H1 (cell line): ENCODE results near the gene TIMP3. TPM values are rescaled to one million over a fixed set of nuclear protein-coding genes. Genes with fewer than 3 reads are reported as not detected.

Experiments used
- CTCF ChIA-PET: fragments of 300-600 bp; sonication (Branson Sonifier 250); formaldehyde crosslinking; loops from one replicate; lab custom pipeline; 2021; ENCODE audit not compliant: partially characterized antibody; lab: Charles Lee
- POLR2A ChIA-PET: fragments of 300-600 bp; sonication (Branson Sonifier 250); formaldehyde crosslinking; loops from one replicate; lab custom pipeline; 2021; ENCODE audit warnings: inconsistent platforms; ENCODE audit not compliant: partially characterized antibody; lab: Charles Lee
- DNase-seq, 2 experiments: peaks; one replicate each; pipeline versions ENCODE4 v3.0.0 to v3.0.0-alpha.2; 2010 to 2022; ENCODE audit warnings: low spot score in 2 of 2, low read depth in 1 of 2, mixed read lengths in 1 of 2
- FAIRE-seq: peaks from 2 replicates; lab custom pipeline; 2011; peaks lifted over from hg19 to GRCh38; lab: Jason Lieb, UNC
- H2AFZ ChIP-seq: 2 replicates; pipeline ENCODE4 v1.8.1; 2012; ENCODE audit warnings: low read length, inconsistent platforms
- H2AK5ac ChIP-seq: 2 replicates; pipeline ENCODE4 v1.6.1; 2013; ENCODE audit warnings: low read depth, low read length
- H2BK120ac ChIP-seq: replicated peaks from 2 replicates; pipeline ENCODE3; 2013; ENCODE audit warnings: low read depth, low read length, inconsistent platforms
- H2BK12ac ChIP-seq: 2 replicates; pipeline ENCODE4 v1.6.1; 2013; ENCODE audit warnings: low read depth, low read length
- H2BK15ac ChIP-seq: 2 replicates; pipeline ENCODE4 v1.6.1; 2013; ENCODE audit warnings: low read length
- H2BK20ac ChIP-seq: 2 replicates; pipeline ENCODE4 v1.6.1; 2013; ENCODE audit warnings: low read length
- H2BK5ac ChIP-seq: 2 replicates; pipeline ENCODE4 v1.6.1; 2013; ENCODE audit warnings: low read depth, low read length
- H3K14ac ChIP-seq: 2 replicates; pipeline ENCODE4 v1.6.1; 2013; ENCODE audit warnings: inconsistent platforms; ENCODE audit not compliant: insufficient read length
- H3K18ac ChIP-seq: 2 replicates; pipeline ENCODE4 v1.6.1; 2013; ENCODE audit warnings: low read length; ENCODE audit errors: extremely low read depth
- H3K23ac ChIP-seq: 2 replicates; pipeline ENCODE4 v1.6.1; 2013; ENCODE audit warnings: inconsistent platforms; ENCODE audit not compliant: insufficient read length
- H3K23me2 ChIP-seq: 2 replicates; pipeline ENCODE4 v1.6.1; 2013; ENCODE audit warnings: low read depth, low read length
- H3K27ac ChIP-seq: 2 replicates; pipeline ENCODE4 v1.6.1; 2011; ENCODE audit warnings: low read depth, low read length, inconsistent platforms
- H3K27me3 ChIP-seq, 4 experiments: replicated peaks in 1 of 4; 1 replicate in 1 of 4; 2 replicates in 3 of 4; pipeline versions ENCODE4 v1.6.1 to v1.8.1; 2011 to 2013; ENCODE audit warnings: low read length in 3 of 4, mild to moderate bottlenecking in 3 of 4, inconsistent platforms in 2 of 4, mixed read lengths in 2 of 4, moderate library complexity in 1 of 4; ENCODE audit not compliant: control insufficient read depth in 3 of 4, insufficient read depth in 3 of 4; ENCODE audit errors: extremely low read depth in 1 of 4
- H3K36me3 ChIP-seq, 4 experiments: 2 replicates each; pipeline versions ENCODE4 v1.6.1 to v1.8.1; 2011 to 2013; ENCODE audit warnings: mild to moderate bottlenecking in 4 of 4, low read length in 3 of 4, moderate library complexity in 2 of 4, control low read depth in 1 of 4, inconsistent platforms in 1 of 4; ENCODE audit not compliant: insufficient read depth in 4 of 4, control insufficient read depth in 2 of 4
- H3K4ac ChIP-seq: replicated peaks from 2 replicates; pipeline ENCODE3; 2013; ENCODE audit warnings: low read length, low read depth, mixed read lengths, inconsistent platforms; ENCODE audit not compliant: insufficient read length
- H3K4me1 ChIP-seq, 4 experiments: replicated peaks in 1 of 4; 1 replicate in 1 of 4; 2 replicates in 3 of 4; pipeline versions ENCODE4 v1.6.1 to v1.8.1; 2011 to 2013; ENCODE audit warnings: low read length in 3 of 4, inconsistent platforms in 2 of 4, mixed read lengths in 1 of 4; ENCODE audit not compliant: insufficient read depth in 4 of 4, control insufficient read depth in 3 of 4
- H3K4me2 ChIP-seq, 2 experiments: 2 replicates each; pipeline versions ENCODE4 v1.6.1 to v1.8.1; 2011 to 2013; ENCODE audit warnings: low read depth in 2 of 2, low read length in 2 of 2, control low read depth in 1 of 2, inconsistent platforms in 1 of 2, mild to moderate bottlenecking in 1 of 2; ENCODE audit not compliant: insufficient read depth in 1 of 2
- H3K4me3 ChIP-seq, 4 experiments: fragments of 200-600, 300-600 bp in 1 of 4; sonication (generic), shearing (Covaris generic), sonication (Bioruptor Twin) in 1 of 4; 2 replicates each; pipeline versions ENCODE4 v1.5.1 to v1.8.1; 2011 to 2016; ENCODE audit warnings: low read length in 4 of 4, low read depth in 3 of 4, control low read depth in 2 of 4, inconsistent platforms in 2 of 4, mild to moderate bottlenecking in 2 of 4, mixed read lengths in 1 of 4, moderate library complexity in 1 of 4; ENCODE audit not compliant: insufficient read depth in 2 of 4; ENCODE audit errors: extremely low read depth in 1 of 4
- H3K56ac ChIP-seq: replicated peaks from 2 replicates; pipeline ENCODE3; 2013; ENCODE audit warnings: low read depth, mild to moderate bottlenecking, mixed read lengths, low read length, inconsistent platforms; ENCODE audit not compliant: insufficient read length
- H3K79me1 ChIP-seq: 2 replicates; pipeline ENCODE4 v1.6.1; 2013; ENCODE audit warnings: low read depth, low read length, control low read depth
- H3K79me2 ChIP-seq, 2 experiments: 2 replicates each; pipeline versions ENCODE4 v1.6.1 to v1.8.1; 2012 to 2013; ENCODE audit warnings: low read length in 2 of 2, mild to moderate bottlenecking in 2 of 2, inconsistent platforms in 1 of 2; ENCODE audit not compliant: insufficient read depth in 2 of 2, control insufficient read depth in 1 of 2
- H3K9ac ChIP-seq, 4 experiments: replicated peaks in 1 of 4; 1 replicate in 1 of 4; 2 replicates in 3 of 4; pipeline versions ENCODE4 v1.6.1 to v1.8.1; 2011 to 2013; ENCODE audit warnings: low read depth in 3 of 4, low read length in 3 of 4, control low read depth in 2 of 4, mild to moderate bottlenecking in 2 of 4, moderate library complexity in 2 of 4, inconsistent platforms in 1 of 4; ENCODE audit errors: extremely low read depth in 1 of 4
- H3K9me3 ChIP-seq, 2 experiments: 2 replicates each; pipeline versions ENCODE4 v1.6.1 to v1.8.1; 2012 to 2013; ENCODE audit warnings: mild to moderate bottlenecking in 2 of 2, moderate library complexity in 2 of 2, control low read depth in 1 of 2, inconsistent platforms in 1 of 2, low read depth in 1 of 2, low read length in 1 of 2, mixed read lengths in 1 of 2; ENCODE audit not compliant: insufficient read depth in 2 of 2
- H4K20me1 ChIP-seq, 2 experiments: replicated peaks in 1 of 2; 2 replicates each; pipeline versions ENCODE3 to v1.8.1; 2011 to 2013; ENCODE audit warnings: inconsistent platforms in 2 of 2, low read length in 2 of 2, mild to moderate bottlenecking in 1 of 2; ENCODE audit not compliant: insufficient read depth in 2 of 2, control insufficient read depth in 1 of 2
- H4K5ac ChIP-seq: 2 replicates; pipeline ENCODE4 v1.6.1; 2013; ENCODE audit warnings: low read length, low read depth, mixed read lengths, inconsistent platforms; ENCODE audit not compliant: insufficient read length
- H4K8ac ChIP-seq: 2 replicates; pipeline ENCODE4 v1.8.0; 2013; ENCODE audit warnings: mild to moderate bottlenecking, moderate library complexity, low read length, inconsistent platforms; ENCODE audit not compliant: insufficient read depth; ENCODE audit errors: extremely low read depth
- H4K91ac ChIP-seq: replicated peaks from 2 replicates; pipeline ENCODE3; 2013; ENCODE audit warnings: low read length, mixed read lengths, inconsistent platforms; ENCODE audit not compliant: insufficient read length
- BCL11A ChIP-seq, 2 experiments: IDR thresholded peaks; one replicate each; pipeline ENCODE4 v1.6.1; 2011; ENCODE audit warnings: low read depth in 2 of 2, low read length in 2 of 2, mild to moderate bottlenecking in 2 of 2
- CBX5 ChIP-seq: fragments of 300-800, 300-1000 bp; sonication (generic); IDR thresholded peaks from 2 replicates; pipeline ENCODE4 v1.7.1; 2016; ENCODE audit warnings: antibody characterized with exemption, low read length, low read depth
- CHD1 ChIP-seq: IDR thresholded peaks from 2 replicates; pipeline ENCODE4 v1.6.1; 2012; ENCODE audit warnings: low read depth, low read length, improper control_type of control experiment
- EZH2 ChIP-seq: fragments of 200-600 bp; sonication (generic); IDR thresholded peaks from 2 replicates; pipeline ENCODE4 v1.7.1; 2012; ENCODE audit warnings: low read depth, mild to moderate bottlenecking, moderate library complexity, low read length, inconsistent platforms; ENCODE audit not compliant: severe bottlenecking
- JUN ChIP-seq: IDR thresholded peaks from 2 replicates; pipeline ENCODE4 v1.6.1; 2011; ENCODE audit warnings: low read depth, mild to moderate bottlenecking, improper control_type of control experiment, low read length
- KDM1A ChIP-seq: fragments of 200-600, 300-600 bp; sonication (generic); IDR thresholded peaks from 2 replicates; pipeline ENCODE4 v1.7.1; 2016; ENCODE audit warnings: mild to moderate bottlenecking, low read length, borderline replicate concordance
- SAP30 ChIP-seq: fragments of 300-600 bp; sonication (generic); IDR thresholded peaks from 2 replicates; pipeline ENCODE4 v1.7.1; 2012; ENCODE audit warnings: low read length, moderate library complexity, mild to moderate bottlenecking, inconsistent platforms; ENCODE audit not compliant: insufficient read depth, insufficient replicate concordance
- WGBS, 2 experiments: shearing (Covaris generic) in 1 of 2; methylation state at CpG; one replicate each; pipeline versions ENCODE4 v1.1.6 to v1.1.7; 2013 to 2015; ENCODE audit warnings: low lambda C conversion rate in 2 of 2, mixed read lengths in 2 of 2, inconsistent platforms in 1 of 2, low coverage in 1 of 2, missing lambda C conversion rate in 1 of 2; ENCODE audit not compliant: insufficient replicate concordance in 2 of 2, insufficient coverage in 1 of 2, insufficient read length in 1 of 2; ENCODE audit errors: extremely low coverage in 1 of 2, missing lambda C conversion rate in 1 of 2; 5-methylcytosine and 5-hydroxymethylcytosine counted together
- polyA plus RNA-seq, 7 experiments: library from polyadenylated mRNA; depleted of rRNA in 3 of 7; stranded (reverse) in 5 of 7; unstranded in 2 of 7; fragments of >200 nt in 5 of 7; fragments of 200-250 nt in 2 of 7; gene quantifications; 1 replicate in 5 of 7; 2 replicates in 1 of 7; 4 replicates in 1 of 7; pipeline versions ENCODE4 v1.2.1 to v1.2.3, GENCODE V29; 2011 to 2013; ENCODE audit warnings: missing spikeins in 2 of 7, mixed read lengths in 2 of 7
- total RNA-seq: library from RNA; stranded (reverse); fragmentation: NEBNext Ultra II Directional; extraction: Animal tissue kit (Norgen Biotek cat#: 25700); gene quantifications from 2 replicates; pipeline ENCODE4 v1.2.1, GENCODE V29; 2021
- TF ChIP-seq, protein P1 (sequence below): IDR thresholded peaks from 2 replicates; pipeline ENCODE4 v1.6.1; 2012; ENCODE audit warnings: inconsistent platforms
- TF ChIP-seq, protein P2 (sequence below): IDR thresholded peaks from 2 replicates; pipeline ENCODE4 v1.6.1; 2011; ENCODE audit warnings: low read length, improper control_type of control experiment

Gene TIMP3
- total and polyA plus RNA-seq, 2 of the 8 experiments (the other 6 are each of a cell fraction or from before 2014, with no cell fraction given): 1.3 to 4.7 TPM

DNA sequence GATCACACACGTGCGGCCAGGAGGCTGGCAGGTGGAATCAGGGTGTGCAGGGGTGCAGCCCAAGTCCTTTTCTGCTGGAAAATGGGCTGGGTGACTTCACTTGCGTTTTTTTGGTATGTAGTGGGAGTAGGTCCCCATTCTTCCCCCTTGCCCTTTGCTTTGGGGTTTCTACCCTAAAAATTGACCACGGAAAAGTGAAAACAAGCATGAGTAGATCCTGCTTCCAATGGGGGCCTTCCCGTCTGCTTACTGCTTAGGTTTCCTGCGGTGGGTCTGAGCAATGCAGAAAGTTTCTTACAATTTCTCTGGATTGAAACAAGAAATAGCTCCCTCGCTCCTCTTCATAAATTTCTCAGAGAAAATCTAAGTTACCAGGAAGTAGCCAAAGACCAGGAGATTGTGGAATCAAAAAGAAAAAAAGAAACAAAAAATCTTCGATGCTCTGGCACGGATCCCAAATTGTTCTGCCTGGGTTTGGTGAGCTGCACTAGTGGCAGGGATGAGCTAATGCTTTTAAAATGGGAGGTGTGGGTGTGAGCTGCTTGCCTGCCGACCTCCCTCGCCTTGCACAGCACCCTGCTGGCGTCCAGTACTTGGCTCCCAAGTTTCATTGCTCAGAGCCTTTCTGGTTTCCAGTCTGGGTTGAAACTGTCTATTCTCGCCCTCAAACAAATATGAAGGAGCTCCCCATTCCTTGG lies 2.4 kb downstream of the TIMP3 start:
- Histone ChIP-seq H3K4me1 (peaks cover 3 to 20% (median 9%) of the 10 kb centered on the region in 4 experiments), H3K56ac (no peak overlapping the region), H4K8ac (no peak overlapping the region), H3K79me2 (no peaks in the 10 kb centered on the region), H3K27ac (no peak overlapping the region), H3K79me1 (no peaks in the 10 kb centered on the region), H4K20me1 (peaks cover 8 to 24% of the 10 kb centered on the region in 2 experiments), H2BK120ac (no peak overlapping the region), H3K4me3 (no peak overlapping the region), H2BK20ac (no peak overlapping the region), H3K23ac (no peak overlapping the region), H3K4ac (no peak overlapping the region), H3K4me2 (peak overlapping the region in 1 of 2 experiments; percentile 80; a peak in 2 of 4 replicates), H2AK5ac (0 out of 2 replicates have a peak overlapping the region, but pooled peaks have one; percentile 39), H2BK5ac (no peak overlapping the region), H3K14ac (no peak overlapping the region), H3K9me3 (no peaks in the 10 kb centered on the region), H3K36me3 (no peaks in the 10 kb centered on the region), H2AFZ (no peak overlapping the region), H4K5ac (no peak overlapping the region), H3K18ac (no peak overlapping the region), H2BK12ac (no peak overlapping the region), H2BK15ac (no peak overlapping the region), H4K91ac (no peak overlapping the region), H3K9ac (no peak overlapping the region), H3K23me2 (peaks cover 9% of the 10 kb centered on the region; the same call in 1 of the 2 replicates), H3K27me3 (peaks cover 0 to 33% (median 24%) of the 10 kb centered on the region in 4 experiments; a peak in 5 of 7 replicates)
- CTCF ChIA-PET: interaction anchor here (1.2 to 12.8 kb wide), 7 partner anchors 8 to 274 kb away, joined by 3 to 167 read pairs (median 4); no protein-coding TSS in a partner anchor
- DNase-seq (no peak), FAIRE-seq (no peak)
- POLR2A ChIA-PET: interaction anchor here (0.8 to 4.1 kb wide), 3 partner anchors 8 to 277 kb away, joined by 3 to 30 read pairs (median 5); no protein-coding TSS in a partner anchor
- WGBS, 2 experiments: 79% methylated on average over 13 of the region's 13 CpGs; no CpG with 5 or more reads in 1 of the 2 experiments
- TF ChIP-seq, protein P1, sequence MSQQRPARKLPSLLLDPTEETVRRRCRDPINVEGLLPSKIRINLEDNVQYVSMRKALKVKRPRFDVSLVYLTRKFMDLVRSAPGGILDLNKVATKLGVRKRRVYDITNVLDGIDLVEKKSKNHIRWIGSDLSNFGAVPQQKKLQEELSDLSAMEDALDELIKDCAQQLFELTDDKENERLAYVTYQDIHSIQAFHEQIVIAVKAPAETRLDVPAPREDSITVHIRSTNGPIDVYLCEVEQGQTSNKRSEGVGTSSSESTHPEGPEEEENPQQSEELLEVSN: no peak
- no peak for TF ChIP-seq CHD1
- no peak for TF ChIP-seq BCL11A (IDR thresholded peaks at IDR 0.05; ENCODE audit: low read depth in 2 of 2, low read length in 2 of 2)
- TF ChIP-seq JUN: no peak
- TF ChIP-seq KDM1A: no peak
- TF ChIP-seq SAP30: no peak
- TF ChIP-seq, protein P2, sequence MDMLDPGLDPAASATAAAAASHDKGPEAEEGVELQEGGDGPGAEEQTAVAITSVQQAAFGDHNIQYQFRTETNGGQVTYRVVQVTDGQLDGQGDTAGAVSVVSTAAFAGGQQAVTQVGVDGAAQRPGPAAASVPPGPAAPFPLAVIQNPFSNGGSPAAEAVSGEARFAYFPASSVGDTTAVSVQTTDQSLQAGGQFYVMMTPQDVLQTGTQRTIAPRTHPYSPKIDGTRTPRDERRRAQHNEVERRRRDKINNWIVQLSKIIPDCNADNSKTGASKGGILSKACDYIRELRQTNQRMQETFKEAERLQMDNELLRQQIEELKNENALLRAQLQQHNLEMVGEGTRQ: no peak
- TF ChIP-seq EZH2: no peak
- TF ChIP-seq CBX5: no peak
